ENCODE results near the gene TENT4A.

Gene TENT4A

DNA sequence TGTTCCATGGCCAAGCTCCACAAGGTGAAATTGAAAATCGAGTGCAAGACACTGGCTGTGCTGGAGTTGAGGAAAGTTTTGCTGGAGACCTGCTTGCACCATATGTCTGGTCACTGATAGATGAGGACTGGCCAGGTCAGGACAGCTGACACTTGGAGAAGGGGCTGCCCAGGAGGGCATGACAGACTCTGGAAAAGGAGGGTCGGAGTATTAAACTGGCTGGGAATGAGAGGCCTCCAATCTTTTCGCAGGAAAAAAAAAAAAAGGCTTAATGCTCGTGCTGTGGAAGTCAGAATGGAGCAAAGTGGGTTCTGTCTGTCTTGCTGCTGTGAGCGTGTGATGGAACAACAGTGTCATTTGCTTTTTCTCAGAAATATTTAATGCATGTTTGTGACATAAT lies 5.5 kb downstream of the TENT4A start:
- no peak for DNase-seq

DNA sequence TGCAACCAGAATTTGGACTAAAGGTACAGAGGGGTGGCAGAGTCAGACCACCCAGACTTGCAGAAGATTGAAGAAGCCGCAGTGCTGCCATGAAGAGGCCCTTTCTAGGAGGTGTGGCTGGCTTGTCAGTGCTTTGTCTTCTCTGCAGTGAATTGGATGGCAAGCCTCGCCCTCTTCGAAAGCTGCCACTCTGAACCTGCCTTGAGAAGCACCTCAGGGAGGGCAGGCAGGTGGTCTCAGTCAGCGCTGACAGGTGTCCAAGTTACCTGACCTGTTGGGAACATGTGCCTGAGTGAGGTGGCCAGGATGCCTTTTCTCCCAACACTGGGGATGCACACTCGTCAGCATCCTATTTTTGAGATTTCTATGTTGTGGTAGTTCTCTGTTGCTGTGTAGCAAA lies 6.2 kb downstream of the TENT4A start:
- DNase-seq, result no peak

DNA sequence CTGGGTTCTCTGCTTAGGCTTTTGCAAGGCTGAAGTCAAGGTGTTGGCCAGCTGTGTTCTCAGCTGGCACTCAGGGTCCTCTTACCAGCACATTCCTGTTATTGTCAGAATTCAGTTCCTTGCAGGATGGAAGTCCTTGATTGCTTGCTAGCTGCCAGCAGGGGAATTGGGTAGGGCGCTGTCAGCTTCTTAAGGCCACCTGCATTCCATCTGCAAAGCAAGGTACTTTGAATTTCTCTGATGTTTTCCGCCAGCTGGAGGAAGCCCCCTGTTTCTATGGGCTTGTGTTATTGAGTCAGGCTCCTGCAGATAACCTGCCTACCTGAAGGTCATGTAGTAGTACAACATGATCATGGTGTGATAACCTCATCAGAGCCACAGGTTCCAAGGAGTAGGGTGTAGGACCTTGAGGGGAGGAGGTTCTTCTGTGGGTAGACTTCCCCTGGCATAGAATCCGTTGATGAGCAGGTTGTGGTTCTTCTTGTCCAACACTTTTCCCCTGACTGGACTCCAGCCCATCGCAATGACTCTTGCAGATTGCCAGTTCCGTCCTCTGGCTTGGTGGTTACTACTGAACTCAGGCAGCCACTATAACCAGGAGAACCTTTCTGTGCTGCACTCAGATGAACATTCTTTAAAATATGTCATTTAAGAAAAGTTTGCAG lies 6.8 kb downstream of the TENT4A start:
- no peak for DNase-seq

DNA sequence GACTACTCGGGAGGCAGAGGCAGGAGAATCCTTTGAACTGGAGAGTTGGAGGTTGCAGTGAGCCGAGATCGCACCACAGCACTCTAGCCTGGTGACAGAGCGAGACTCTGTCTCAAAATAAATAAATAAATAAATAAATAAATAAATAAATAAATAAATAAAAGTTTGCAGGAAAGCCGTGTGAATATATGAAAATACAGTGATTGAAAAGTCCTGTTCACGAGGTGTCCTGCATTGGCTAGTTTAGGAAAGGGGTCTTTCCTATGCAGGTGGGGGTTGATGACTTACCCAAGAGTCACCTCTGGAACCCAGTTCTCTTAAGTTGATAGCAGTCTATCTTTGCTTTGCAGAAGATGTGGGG lies 7.3 kb downstream of the TENT4A start:
- DNase-seq, result no peak

DNA sequence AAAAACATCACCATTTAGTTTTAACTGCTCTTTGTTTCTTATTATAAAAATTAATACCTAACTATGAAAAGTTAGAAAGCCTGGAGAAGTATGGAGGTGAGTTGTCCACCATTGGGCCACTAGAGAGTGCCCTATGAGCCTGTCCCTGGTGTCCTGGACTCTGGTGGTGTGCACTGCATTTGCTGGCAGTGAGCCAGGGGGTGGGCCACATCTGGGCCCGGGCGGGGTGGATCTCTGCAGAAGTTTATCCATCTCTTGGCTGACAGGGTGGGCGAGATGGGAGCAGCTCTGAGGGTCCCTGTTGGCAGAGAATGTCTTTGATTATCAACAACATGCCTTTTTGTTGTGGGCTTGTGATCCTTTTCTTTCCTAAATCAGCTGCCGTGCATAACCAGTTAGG lies 8.2 kb downstream of the TENT4A start:
- DNase-seq, result no peak

DNA sequence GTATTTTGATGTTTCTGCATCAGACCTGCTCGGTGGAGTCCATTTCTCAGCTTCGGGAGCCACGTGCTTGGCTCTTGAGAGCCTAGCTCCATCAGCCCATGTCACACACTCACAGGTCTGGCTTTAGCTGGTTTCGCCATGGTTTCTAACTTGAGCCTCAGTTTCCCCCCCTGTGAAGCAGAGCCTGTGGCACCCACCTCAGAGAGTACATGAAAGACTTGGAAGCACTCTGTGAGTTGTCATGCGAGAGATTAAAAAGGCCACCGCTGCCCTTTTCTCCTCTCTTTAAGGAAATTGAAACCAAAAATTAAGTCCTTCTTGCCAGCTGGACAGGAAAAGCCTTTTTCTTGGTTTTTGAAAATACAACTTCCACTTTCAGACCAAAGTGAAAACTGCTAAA lies 8.8 kb downstream of the TENT4A start:
- DNase-seq, result no peak

DNA sequence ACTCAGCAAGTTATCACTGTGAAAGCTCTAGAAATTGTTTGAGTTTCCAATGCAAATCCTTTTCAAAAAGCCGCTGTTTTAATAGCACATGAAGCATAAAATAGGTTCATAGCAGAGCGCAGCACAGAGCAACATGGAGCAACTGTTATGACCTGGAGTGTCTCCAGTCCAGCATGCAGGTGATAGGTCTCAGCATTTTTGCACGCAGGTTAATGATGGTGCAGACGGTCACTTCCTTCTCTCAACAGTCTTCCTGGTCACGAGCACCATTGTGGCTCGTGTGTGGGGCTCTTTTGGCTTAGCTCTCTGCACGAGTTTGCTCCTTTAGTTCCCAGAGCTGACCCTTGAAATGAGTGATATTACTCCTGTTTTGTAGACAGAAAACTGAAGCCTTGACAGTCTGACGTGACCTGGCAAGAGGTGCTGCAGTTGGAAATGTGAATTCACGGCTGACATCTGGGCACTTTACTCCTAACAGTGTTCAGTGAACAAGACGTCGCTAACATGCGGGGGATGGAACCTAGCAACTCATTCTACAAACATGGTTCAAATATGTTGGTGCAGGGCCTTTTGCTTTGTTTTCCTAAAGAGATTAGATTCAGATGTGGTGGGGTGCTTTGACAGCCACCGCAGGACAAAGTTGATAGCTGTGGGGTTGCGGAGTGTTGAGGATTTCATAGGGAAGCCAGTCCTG lies 10.0 kb downstream of the TENT4A start:
- DNase-seq, result no peak

DNA sequence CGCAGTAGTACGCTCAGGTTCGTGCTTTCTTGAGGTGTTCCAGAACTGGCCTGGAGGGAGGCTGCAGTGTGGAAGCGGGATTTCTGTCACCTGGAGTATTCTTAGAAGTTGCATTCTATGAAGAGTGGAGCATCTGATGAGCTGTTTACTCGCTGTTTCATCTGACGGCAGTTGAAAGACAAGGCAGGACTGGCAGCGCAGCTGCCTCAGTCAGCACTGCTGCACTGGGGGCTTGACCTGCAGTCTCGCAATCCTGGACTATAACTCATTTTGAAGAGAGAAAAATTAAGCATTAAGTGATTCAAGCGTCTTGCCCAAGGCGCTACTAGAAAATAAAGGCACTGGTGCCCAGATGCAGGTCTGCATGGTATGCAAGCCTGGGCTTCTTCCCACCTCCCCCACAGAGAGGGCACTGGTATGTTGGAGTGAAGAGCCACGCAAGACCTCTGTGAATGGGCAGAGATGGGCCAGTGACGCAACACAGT lies 10.6 kb downstream of the TENT4A start:
- no peak for DNase-seq

DNA sequence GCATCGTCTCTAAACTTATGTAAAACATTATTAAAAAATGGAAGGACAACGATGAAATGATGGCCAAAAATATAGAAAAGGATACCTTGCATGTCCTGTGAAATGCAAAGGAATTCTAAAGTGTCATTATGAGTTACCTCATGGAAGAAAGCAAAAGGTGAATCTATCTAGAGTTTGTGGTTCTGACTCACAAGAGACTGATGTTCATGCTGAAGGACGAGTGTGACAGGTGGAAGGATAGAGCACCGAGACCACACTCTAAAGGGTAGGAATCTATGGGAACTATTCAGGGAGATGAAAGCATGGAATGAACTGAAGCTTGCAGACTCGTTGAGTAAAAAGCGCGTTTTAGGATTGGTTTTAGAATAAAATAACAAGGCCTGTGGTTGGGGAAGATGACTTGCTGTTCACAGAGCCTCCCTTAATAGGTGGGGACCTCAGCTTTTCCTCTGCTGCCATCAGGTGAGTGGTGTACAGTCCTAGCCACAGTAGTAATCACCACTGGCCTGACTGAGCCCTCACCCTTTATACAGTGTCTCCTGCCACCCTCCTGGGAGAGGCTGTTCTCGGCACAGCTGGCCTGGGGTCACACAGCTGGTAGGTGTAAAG lies 11.2 kb downstream of the TENT4A start:
- DNase-seq, result no peak

DNA sequence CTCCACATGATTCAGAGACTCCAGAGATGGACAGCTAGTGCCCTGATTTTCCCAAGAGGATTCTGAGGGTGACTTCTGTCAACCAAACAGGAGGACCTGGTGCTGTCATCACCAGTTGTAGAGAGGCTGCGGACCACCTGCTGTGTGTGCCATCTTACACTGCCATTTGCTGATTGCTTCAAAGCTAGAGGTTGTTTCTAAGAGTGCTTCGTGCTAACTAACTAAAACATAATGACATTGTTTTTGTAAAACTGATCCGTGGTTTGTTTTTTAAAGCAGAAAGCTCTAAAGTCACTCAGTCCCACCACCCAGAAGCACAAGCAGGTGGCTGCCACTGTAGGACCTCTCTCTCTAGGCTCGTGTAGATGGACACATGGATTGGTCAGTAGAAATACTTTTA lies 12.2 kb downstream of the TENT4A start:
- no peak for DNase-seq

DNA sequence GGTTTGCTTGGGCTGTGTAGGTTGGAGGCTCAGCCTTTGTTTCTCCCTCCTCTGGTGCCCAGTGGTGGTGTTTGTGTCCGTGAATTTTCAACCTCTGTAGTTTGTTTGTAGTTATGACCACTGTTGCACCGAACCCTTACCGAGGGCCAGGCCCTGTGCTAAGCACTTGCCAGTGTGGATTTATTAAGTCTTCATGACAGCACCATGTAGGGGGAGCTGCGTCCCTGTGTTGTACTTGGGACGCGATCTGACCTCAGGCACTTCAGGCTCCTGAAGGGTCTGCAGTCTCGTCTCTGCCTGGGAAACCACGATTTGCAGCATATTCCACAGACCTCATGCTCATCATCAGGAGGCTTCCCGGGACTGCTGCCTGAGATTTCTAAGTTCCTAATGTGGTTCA lies 12.8 kb downstream of the TENT4A start:
- DNase-seq, result no peak

DNA sequence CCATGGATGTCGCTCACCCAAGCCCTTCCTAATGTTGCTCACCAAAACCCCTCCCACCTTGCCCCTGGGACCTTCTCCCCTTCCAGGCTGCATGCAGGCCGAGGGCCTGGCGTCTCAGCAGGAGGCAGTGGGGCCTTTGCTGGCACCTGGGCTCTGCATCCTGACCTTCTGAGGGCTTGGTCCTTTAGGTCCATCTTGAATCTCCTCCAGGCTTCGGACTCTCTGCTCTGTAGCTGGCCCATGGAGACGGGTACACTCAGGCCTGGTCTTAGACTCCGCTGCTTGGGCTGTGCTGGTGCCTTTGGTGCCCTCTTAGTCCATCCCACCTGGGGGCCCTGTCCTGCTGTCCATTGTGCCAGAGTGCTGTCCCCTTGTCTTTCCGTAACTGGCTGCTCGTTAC lies 14.0 kb downstream of the TENT4A start:
- no peak for DNase-seq

DNA sequence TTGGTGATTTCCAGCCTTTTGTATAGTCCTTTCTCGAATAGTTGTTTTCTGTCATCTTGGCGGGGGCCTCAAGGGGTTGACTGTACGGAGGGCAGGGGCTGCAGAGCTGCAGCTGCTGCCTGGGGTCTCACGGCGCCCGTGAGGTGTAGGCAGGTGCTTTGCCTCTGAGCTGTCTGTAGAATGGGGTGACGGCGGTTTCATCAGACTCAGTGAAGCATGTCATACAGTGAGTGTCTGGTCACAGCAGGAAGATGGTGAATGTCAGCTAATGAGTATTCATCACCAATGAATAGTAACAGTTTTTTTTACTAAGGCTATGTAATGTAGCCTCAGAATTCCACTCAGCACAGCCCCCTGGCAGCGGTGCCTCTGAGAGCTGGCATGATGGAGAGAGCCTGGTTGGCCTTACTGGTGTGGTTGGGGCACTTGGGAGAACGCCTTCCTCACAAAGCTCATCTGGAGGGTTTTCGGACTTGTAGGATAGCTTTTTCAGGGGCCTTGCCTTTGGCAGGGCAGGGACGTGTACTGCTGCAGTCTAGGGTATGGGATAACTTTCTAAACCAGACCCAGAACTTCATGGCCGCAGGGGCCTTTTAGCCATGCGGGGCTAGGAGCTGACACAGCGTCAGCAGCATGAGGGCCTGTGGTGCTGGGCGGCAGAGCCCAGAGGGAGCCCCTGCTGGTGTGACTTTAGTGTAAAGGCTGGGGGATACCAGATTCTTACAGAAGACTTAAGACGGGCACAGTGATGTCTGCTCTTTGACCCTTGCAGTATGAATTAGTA lies 15.0 kb downstream of the TENT4A start:
- peak; percentile 63 for DNase-seq

DNA sequence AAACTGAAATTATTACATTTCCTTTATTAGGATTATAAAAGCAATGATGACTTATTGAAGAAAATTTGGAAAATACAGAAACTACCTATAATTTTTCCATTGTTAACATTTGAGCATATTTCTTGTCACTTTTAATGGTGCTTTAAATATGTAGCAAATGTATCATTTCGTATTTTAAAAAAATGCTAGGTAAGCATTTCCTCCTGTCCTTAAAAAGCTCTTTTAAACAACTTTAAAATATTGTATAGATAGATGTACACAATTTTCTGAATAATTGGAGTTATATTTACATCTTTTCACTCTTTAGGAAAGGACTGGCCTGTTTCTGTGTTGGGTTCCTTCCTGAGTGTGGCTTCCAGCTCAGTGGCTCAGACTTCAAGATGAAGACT lies 15.6 kb downstream of the TENT4A start:
- no peak for DNase-seq

DNA sequence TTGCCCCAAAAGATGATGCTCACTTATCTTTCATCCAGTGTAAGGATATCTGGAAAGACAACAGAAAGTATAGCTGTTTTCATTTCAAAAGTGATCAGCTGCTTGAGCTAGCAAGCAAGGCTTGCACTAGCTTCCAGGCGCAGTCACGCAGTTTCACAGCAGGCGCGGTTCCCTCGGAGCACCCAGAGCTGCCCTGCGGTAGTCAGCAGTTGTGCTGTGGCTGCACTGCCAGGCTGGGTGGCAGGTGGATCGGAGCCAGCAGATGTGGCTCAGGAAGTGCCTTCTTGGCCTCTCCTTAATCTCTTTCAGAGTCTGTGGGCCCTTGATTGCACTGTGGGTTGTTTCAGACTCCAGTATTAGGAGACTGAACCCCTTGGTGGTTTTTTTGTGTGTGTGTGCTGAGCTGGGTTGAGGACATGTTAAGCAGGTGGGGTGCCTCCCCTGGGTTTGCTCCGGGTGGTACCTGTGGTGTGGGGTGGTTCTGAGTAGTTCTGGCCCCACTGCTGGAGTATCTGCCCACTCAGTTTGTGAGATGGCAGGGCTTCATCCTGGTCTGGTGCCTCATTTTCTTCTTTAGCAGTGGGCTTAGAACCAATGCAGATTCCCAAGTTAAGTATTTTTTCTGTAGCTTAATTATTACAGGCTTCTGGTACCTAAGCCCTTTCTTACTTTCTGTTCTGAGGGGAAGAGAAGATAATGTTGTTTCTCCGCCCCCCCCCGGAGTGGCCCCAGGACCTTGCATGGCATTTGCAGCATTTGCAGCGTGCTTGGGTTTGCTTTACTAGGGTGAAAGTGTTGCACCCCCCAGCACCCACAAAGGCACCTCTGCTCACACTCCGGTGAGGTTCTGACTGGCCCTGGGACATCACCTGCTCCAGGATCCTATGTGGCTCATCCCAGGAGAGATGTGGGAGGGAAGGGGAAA lies 16.4 kb downstream of the TENT4A start:
- DNase-seq, result no peak

DNA sequence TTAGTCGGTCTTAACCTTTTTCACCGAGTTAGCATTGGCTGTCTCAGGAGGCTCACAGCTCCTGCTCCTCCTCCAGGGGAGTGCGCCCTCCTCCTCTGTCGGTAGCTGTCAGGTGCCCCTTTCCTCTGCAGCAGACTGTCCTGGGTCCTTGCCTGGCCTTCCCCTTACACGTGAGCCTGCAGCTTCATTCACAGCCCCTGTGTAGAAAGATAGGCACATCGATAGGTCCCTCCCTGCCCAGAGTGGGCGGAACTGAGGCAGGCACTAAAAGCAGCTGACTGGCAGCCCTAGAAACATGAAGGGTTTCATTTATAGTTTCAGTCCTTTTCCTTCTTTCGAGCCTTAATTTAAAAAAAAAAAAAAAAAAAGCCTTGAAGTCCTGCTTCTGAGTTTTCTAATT lies 17.2 kb downstream of the TENT4A start:
- no peak for DNase-seq

DNA sequence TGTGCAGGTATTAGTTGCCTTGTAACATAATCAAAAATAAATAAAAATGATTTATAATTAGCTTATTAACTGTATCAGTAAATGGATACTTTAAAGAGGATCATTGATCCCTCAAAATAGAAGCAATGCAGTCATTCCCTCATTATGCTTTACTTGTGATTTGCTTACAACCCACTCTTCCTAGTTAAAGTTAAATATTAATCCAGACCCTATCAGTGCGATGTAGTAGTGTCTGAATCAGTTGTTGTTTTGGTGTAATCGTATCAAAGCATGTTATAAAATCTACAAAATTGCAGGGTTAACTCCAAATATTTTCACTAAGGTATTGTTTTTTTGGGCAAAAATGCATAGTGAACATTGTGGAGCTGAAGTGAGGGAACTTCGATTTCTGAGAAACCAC lies 17.6 kb downstream of the TENT4A start:
- DNase-seq, result no peak

DNA sequence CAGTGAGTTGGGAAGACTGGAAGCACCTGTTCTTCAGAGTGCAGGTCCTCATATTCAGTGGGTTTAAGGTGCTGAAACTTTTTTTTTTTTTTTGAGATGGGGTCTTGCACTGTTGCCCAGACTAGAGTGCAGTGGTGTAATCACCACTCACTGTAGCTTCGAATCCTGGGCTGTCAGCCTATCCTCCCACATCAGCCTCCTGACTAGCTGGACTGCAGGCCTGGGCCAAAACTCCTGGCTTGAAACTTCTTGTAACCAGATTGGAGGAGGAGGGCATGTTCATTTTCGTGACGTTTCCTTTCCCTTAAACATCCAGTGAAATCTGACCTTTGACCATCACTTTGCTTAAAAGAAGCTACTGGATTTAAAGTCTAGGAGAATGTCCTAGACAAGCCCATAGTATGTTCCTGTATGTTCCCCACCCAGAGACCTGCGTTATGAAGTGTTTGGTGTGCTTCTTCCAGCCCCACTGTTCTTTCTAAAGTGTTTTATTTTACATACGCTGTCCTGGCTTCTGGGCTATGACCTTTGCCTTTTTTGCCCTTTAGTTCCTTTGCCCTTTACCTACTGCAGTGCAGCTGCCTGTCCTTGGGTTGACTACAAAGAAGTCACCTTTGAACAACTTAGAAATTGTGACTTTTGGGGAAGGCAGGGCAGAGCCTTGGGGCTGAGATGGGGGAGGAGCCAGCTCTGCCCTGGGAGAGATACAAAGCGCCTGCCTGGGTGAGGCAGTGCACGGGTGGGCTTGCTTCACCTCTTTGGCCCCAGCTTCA lies 18.4 kb downstream of the TENT4A start:
- no peak for DNase-seq

DNA sequence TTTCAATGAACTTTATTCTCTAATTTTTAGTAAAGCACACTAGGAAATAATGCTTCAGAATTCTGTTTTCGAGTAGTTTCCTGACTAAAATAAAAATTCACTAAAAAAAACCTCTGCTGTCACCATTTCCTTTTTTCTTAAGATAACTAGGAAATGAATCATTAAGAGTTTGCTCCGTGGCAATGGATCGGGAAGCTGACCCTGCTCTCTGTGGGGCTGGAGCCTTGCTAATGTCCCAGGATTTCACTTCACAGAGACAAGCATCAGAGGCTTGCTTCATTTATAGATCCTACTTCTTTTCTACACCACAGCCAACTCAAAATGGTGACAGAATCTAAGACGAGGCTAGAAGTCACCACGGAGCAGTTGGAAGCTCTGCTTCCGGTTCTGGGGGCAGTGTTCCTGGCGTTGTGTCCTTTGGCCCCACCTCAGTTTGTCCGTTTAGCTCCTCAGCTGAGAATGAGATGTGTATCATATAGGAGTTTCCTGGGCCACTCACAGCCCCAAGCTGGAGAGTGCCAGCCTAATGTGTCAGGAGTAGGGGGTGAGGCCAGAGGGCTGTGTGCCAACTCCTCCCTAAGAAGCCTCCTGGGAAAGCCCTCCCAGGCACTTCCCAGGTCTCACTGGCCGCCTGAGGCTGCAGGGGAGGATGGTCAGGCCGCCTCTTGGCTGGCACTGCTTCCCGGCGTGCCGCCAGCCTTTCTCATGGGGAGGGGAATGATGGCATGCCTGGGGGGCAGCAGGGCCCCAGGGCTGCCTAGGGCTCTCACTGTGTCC lies 19.6 kb downstream of the TENT4A start:
- no peak for DNase-seq

DNA sequence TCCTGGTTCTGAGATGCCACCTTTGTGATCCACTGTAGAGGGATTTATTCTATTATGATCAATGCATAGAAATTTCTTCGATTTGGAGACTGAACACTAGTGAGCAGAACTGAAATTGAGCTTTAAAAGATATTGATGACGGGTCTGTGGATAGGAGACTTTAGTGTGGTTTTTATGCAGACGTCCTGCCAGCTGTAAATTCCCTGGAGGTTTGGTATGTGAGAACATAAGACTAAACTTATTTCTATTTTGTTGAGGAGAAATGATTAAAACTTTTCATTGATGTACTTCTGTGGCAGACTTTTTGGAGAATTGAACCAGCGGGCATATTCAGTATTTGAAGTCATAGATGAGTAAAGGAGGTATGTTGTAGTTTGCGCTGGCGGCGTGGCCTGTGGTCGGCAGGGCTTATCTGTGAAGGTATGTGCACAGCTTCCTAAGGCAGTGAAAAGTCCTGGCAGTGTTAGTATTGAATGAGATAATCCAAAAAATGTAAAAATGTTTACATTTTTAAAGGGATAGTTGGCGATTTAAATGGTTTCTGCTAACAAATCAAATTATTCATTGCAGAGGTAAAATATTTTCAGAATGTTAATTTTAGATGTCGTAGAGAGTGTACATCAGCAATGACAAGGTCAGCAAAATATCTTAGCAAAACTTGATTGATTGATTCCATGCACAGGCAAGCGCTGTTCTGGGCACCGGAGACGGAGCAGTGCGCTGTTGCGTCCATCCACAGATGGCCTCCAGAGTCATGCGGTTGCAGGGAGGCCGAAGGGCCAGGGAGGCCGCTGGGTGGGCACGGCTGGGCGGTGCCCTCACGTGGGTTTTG lies 20.4 kb downstream of the TENT4A start:
- no peak for DNase-seq

All from retina (tissue), 1 donor.